Thyroid gland (tissue), 4 donors: ENCODE results near the gene FAM3D. TPM values are rescaled to one million over a fixed set of nuclear protein-coding genes. Genes with fewer than 3 reads are reported as not detected.
A peak's percentile ranks its signal among the peaks of the same experiment; 100 is the strongest.

Experiments used
- DNase-seq, 2 donors: peaks; one replicate each; pipeline ENCODE4 v3.0.0-alpha.2; 2019
- H3K27ac ChIP-seq, 3 donors: fragments of 200-600 bp; sonication (generic); 1 replicate in 2 of 3; 2 replicates in 1 of 3; pipeline ENCODE4 v1.5.1; 2016 to 2019; ENCODE audit warnings: mild to moderate bottlenecking in 1 of 3, moderate library complexity in 1 of 3
- H3K27me3 ChIP-seq: fragments of 200-600 bp; sonication (generic); one replicate; pipeline ENCODE4 v1.5.1; 2019
- H3K36me3 ChIP-seq, 2 donors: fragments of 200-600 bp; sonication (generic); one replicate each; pipeline ENCODE4 v1.5.1; 2016 to 2019
- H3K4me1 ChIP-seq, 2 donors: fragments of 200-600 bp; sonication (generic); one replicate each; pipeline ENCODE4 v1.5.1; 2017 to 2019
- H3K4me3 ChIP-seq, 3 donors: fragments of 200-600 bp; sonication (generic); replicated peaks in 1 of 3; 1 replicate in 2 of 3; 2 replicates in 1 of 3; pipeline ENCODE4 v1.5.1; 2016; ENCODE audit warnings: mild to moderate bottlenecking in 1 of 3
- H3K9me3 ChIP-seq: fragments of 200-600 bp; sonication (generic); one replicate; pipeline ENCODE4 v1.5.1; 2017
- POLR2A ChIP-seq, 2 donors: fragments of 450-650 bp; IDR thresholded peaks; one replicate each; pipeline ENCODE4 v1.6.1; 2017; ENCODE audit warnings: antibody characterized with exemption in 2 of 2, mild to moderate bottlenecking in 2 of 2, moderate library complexity in 1 of 2
- whole genome bisulfite sequencing, 2 donors: methylation state at CpG; one replicate each; pipeline ENCODE4 v1.1.5; 2017; 5-methylcytosine and 5-hydroxymethylcytosine counted together
- intact Hi-C: fragments of 100-400 bp; cut with DNase I; formaldehyde crosslinking; loops from one replicate; pipeline ENCODE4 v1.15.1; 2023
- total RNA-seq, 4 donors: library from RNA; depleted of rRNA; stranded (reverse); fragments of >200 nt; gene quantifications; one replicate each; pipeline ENCODE4 v1.2.3, GENCODE V29; 2016
- TF ChIP-seq, protein P1 (sequence below), 6 experiments: fragments of 200-600 bp in 3 of 6; fragments of 450-650 bp in 3 of 6; sonication (generic) in 3 of 6; IDR thresholded peaks; one replicate each; pipeline ENCODE4 v1.5.1; 2016 to 2019; ENCODE audit warnings: antibody characterized with exemption in 6 of 6, mild to moderate bottlenecking in 2 of 6, inconsistent platforms in 1 of 6, moderate library complexity in 1 of 6

FAM3D gene
- total RNA-seq, 4 donors from 2014 or later, result 0.67 TPM; not detected in 3

GRCh38 chr3:58613236-58614132 is 53.1 kb downstream of the FAM3D start:
- H3K27me3 ChIP-seq, result no peaks in the 10 kb centered on the region
- TF ChIP-seq, protein P1, sequence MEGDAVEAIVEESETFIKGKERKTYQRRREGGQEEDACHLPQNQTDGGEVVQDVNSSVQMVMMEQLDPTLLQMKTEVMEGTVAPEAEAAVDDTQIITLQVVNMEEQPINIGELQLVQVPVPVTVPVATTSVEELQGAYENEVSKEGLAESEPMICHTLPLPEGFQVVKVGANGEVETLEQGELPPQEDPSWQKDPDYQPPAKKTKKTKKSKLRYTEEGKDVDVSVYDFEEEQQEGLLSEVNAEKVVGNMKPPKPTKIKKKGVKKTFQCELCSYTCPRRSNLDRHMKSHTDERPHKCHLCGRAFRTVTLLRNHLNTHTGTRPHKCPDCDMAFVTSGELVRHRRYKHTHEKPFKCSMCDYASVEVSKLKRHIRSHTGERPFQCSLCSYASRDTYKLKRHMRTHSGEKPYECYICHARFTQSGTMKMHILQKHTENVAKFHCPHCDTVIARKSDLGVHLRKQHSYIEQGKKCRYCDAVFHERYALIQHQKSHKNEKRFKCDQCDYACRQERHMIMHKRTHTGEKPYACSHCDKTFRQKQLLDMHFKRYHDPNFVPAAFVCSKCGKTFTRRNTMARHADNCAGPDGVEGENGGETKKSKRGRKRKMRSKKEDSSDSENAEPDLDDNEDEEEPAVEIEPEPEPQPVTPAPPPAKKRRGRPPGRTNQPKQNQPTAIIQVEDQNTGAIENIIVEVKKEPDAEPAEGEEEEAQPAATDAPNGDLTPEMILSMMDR (IDR thresholded peaks at IDR 0.05), result no peak
- TF ChIP-seq POLR2A (IDR thresholded peaks at IDR 0.05), result no peak
- H3K27ac ChIP-seq, result no peak overlapping the region
- H3K4me3 ChIP-seq, result no peak overlapping the region
- WGBS, 2 donors, result 64 to 93% methylated on average over 6 to 7 of the region's 7 CpGs
- H3K4me1 ChIP-seq, result peaks cover 13 to 26% of the 10 kb centered on the region in 2 donors
- no peak for DNase-seq
- intact Hi-C loops, result no loop called here
- no peaks in the 10 kb centered on the region for H3K9me3 ChIP-seq
- no peaks in the 10 kb centered on the region for H3K36me3 ChIP-seq

- Histone ChIP-seq H3K9me3 (no peaks in the 10 kb centered on the region), H3K4me3 (no peak overlapping the region), H3K27me3 (no peaks in the 10 kb centered on the region), H3K36me3 (no peaks in the 10 kb centered on the region), H3K4me1 (peaks cover 19 to 33% of the 10 kb centered on the region in 2 donors), H3K27ac (no peak overlapping the region)
- no peak for TF ChIP-seq POLR2A (IDR thresholded peaks at IDR 0.05)
- TF ChIP-seq, protein P1 (IDR thresholded peaks at IDR 0.05), result no peak
- 71 to 82% methylated on average over 9 of the region's 9 CpGs for WGBS, 2 donors
- intact Hi-C loops, result no loop called here
- DNase-seq, result no peak
Observed at GRCh38 chr3:58612830-58613229, 53.7 kb downstream of the FAM3D start.

GRCh38 chr3:58609990-58610389 is 56.6 kb downstream of the FAM3D start:
- Histone ChIP-seq H3K9me3 (no peaks in the 10 kb centered on the region), H3K27me3 (no peaks in the 10 kb centered on the region), H3K4me3 (no peak overlapping the region), H3K4me1 (peaks cover 35 to 44% of the 10 kb centered on the region in 2 donors), H3K36me3 (no peaks in the 10 kb centered on the region), H3K27ac (peak overlapping the region; percentile 62 to 93 (median 88))
- WGBS, 2 donors, result 82 to 97% methylated on average over 5 to 7 of the region's 7 CpGs
- no peak for DNase-seq
- intact Hi-C loops, result no loop called here
- no peak for TF ChIP-seq POLR2A (IDR thresholded peaks at IDR 0.05)
- TF ChIP-seq, protein P1 (IDR thresholded peaks at IDR 0.05), result no peak

DNA sequence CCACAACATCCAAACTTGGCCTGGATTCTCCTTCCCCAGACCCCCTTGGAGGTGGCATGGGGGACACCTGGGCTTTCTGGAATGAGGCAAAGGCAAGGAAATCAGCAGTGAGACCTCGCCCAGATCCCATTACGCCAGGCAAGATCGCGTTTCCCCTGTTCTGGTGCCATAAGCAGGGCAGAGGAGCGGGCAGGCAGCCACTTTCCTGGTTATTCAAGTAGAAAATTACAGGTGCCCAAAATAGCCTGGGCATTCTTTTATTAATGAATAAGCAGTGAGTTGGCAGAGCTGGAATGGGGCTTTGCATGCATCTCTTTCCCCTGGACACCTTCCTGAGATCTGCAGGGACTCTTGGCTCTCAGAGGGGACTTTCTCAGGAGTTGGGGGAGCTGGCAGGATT is 57.9 kb downstream of the FAM3D start:
- DNase-seq, result peak; percentile 94 to 98
- TF ChIP-seq POLR2A (IDR thresholded peaks at IDR 0.05), result peak in 1 of 2 donors; percentile 25
- TF ChIP-seq, protein P1 (IDR thresholded peaks at IDR 0.05), result no peak
- no peaks in the 10 kb centered on the region for H3K36me3 ChIP-seq
- no peaks in the 10 kb centered on the region for H3K9me3 ChIP-seq
- intact Hi-C loops, result no loop called here
- H3K4me1 ChIP-seq, result peaks cover 35 to 44% of the 10 kb centered on the region in 2 donors
- no peaks in the 10 kb centered on the region for H3K27me3 ChIP-seq
- peak overlapping the region; percentile 88 to 93 (median 93) for H3K27ac ChIP-seq
- WGBS, 2 donors, result 30 to 41% methylated on average over 5 of the region's 5 CpGs
- H3K4me3 ChIP-seq, result no peak overlapping the region

DNA sequence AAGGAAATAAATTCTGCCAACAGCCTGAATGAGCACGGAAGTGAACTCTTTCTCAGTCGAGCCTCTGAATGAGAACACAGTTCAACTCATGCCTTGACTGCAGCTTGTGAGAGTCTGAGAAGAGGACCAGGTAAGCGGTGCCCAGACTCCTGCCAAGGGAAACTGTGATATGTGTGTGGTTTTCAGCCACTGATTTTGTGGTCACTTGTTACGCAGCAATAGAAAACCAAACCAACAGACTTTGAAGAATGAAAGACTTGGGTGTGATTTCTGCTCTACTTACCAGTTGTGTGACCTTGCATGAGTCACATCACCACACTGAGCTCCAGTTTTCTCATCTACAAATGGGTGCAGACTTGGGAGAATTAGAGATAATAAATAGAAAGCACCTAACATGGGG is 58.8 kb downstream of the FAM3D start:
- 76 to 84% methylated on average over 4 of the region's 4 CpGs for WGBS, 2 donors

More for the DNA sequence above, 58.8 kb downstream of the FAM3D start:
- no peak for TF ChIP-seq POLR2A (IDR thresholded peaks at IDR 0.05)
- TF ChIP-seq, protein P1 (IDR thresholded peaks at IDR 0.05), result no peak
- DNase-seq, result no peak
- no peaks in the 10 kb centered on the region for H3K36me3 ChIP-seq
- H3K4me3 ChIP-seq, result no peak overlapping the region
- intact Hi-C loops, result no loop called here
- H3K4me1 ChIP-seq, result peaks cover 35 to 44% of the 10 kb centered on the region in 2 donors
- peak overlapping the region; percentile 88 to 93 (median 93) for H3K27ac ChIP-seq
- H3K27me3 ChIP-seq, result no peaks in the 10 kb centered on the region
- no peaks in the 10 kb centered on the region for H3K9me3 ChIP-seq
